Activated T-helper 17 cell treated with anti-CD3 and anti-CD28 coated beads, Interleukin-2, amount 50 U/mL, for 72 hours (primary cell): ENCODE data around the gene PBX3. TPM values are rescaled to one million over a fixed set of nuclear protein-coding genes. Genes with fewer than 3 reads are reported as not detected.

Experiments used
- ATAC-seq: fragments of 150-1000 bp; cut with Tn5 transposase; replicated peaks from 2 replicates; pipeline ENCODE4 v1.10.0; 2021; ENCODE audit warnings: mild to moderate bottlenecking, moderate library complexity
- H3K27ac Mint-ChIP-seq: one replicate; pipeline ENCODE4 v1.8.0; 2022; ENCODE audit warnings: mixed read lengths
- H3K27me3 Mint-ChIP-seq: one replicate; pipeline ENCODE4 v1.8.0; 2022; ENCODE audit warnings: mixed read lengths
- H3K36me3 Mint-ChIP-seq: one replicate; pipeline ENCODE4 v1.8.0; 2022; ENCODE audit warnings: low read depth, mild to moderate bottlenecking, mixed read lengths
- H3K4me1 Mint-ChIP-seq: one replicate; pipeline ENCODE4 v1.8.0; 2022; ENCODE audit warnings: mixed read lengths
- H3K4me3 Mint-ChIP-seq: one replicate; pipeline ENCODE4 v1.8.0; 2022; ENCODE audit warnings: mild to moderate bottlenecking, mixed read lengths
- H3K9me3 Mint-ChIP-seq: one replicate; pipeline ENCODE4 v1.8.0; 2022; ENCODE audit warnings: mixed read lengths
- total RNA-seq, 2 donors: library from RNA; stranded (reverse); gene quantifications; one replicate each; pipeline ENCODE4 v1.2.3, GENCODE V29; 2022

PBX3 gene
- total RNA-seq, 2 donors from 2014 or later: 8.5 to 15.8 TPM

- no peaks in the 10 kb centered on the region for H3K27me3 Mint-ChIP-seq
- H3K36me3 Mint-ChIP-seq: no peaks in the 10 kb centered on the region
- no peak overlapping the region for H3K27ac Mint-ChIP-seq
- no peaks in the 10 kb centered on the region for H3K9me3 Mint-ChIP-seq
- no peak for ATAC-seq
- H3K4me1 Mint-ChIP-seq: no peaks in the 10 kb centered on the region
- no peak overlapping the region for H3K4me3 Mint-ChIP-seq
Measured at GRCh38 chr9:125996791-125997190, 249.6 kb downstream of the PBX3 start.

GRCh38 chr9:125997196-125997823 is 250.1 kb downstream of the PBX3 start:
- H3K27ac Mint-ChIP-seq: no peak overlapping the region
- H3K27me3 Mint-ChIP-seq: no peaks in the 10 kb centered on the region
- H3K4me3 Mint-ChIP-seq: no peak overlapping the region
- H3K36me3 Mint-ChIP-seq: no peaks in the 10 kb centered on the region
- H3K9me3 Mint-ChIP-seq: no peaks in the 10 kb centered on the region
- ATAC-seq: no peak
- H3K4me1 Mint-ChIP-seq: no peaks in the 10 kb centered on the region

GRCh38 chr9:125998837-125999503 is 251.8 kb downstream of the PBX3 start:
- Mint-ChIP-seq H3K4me1 (no peaks in the 10 kb centered on the region), H3K36me3 (no peaks in the 10 kb centered on the region), H3K27me3 (no peaks in the 10 kb centered on the region), H3K9me3 (no peaks in the 10 kb centered on the region), H3K4me3 (no peak overlapping the region), H3K27ac (no peak overlapping the region)
- ATAC-seq: no peak

GRCh38 chr9:125999504-125999881 is 252.3 kb downstream of the PBX3 start:
- H3K27me3 Mint-ChIP-seq: no peaks in the 10 kb centered on the region
- H3K9me3 Mint-ChIP-seq: no peaks in the 10 kb centered on the region
- ATAC-seq: no peak

GRCh38 chr9:126000256-126000655 is 253.1 kb downstream of the PBX3 start:
- Mint-ChIP-seq H3K36me3 (no peaks in the 10 kb centered on the region), H3K27me3 (no peaks in the 10 kb centered on the region), H3K4me1 (no peaks in the 10 kb centered on the region), H3K27ac (no peak overlapping the region), H3K4me3 (no peak overlapping the region), H3K9me3 (no peaks in the 10 kb centered on the region)
- no peak for ATAC-seq

More at GRCh38 chr9:125999504-125999881, 252.3 kb downstream of the PBX3 start:
- Mint-ChIP-seq H3K4me1 (no peaks in the 10 kb centered on the region), H3K4me3 (no peak overlapping the region), H3K27ac (no peak overlapping the region), H3K36me3 (no peaks in the 10 kb centered on the region)

GRCh38 chr9:126000731-126001580 is 253.8 kb downstream of the PBX3 start:
- H3K9me3 Mint-ChIP-seq: no peaks in the 10 kb centered on the region
- no peak for ATAC-seq

GRCh38 chr9:126001581-126002225 is 254.5 kb downstream of the PBX3 start:
- ATAC-seq: no peak
- Mint-ChIP-seq H3K4me3 (no peak overlapping the region), H3K27ac (no peak overlapping the region), H3K27me3 (no peaks in the 10 kb centered on the region), H3K4me1 (no peaks in the 10 kb centered on the region), H3K36me3 (no peaks in the 10 kb centered on the region), H3K9me3 (no peaks in the 10 kb centered on the region)

More at GRCh38 chr9:126000731-126001580, 253.8 kb downstream of the PBX3 start:
- Mint-ChIP-seq H3K27ac (no peak overlapping the region), H3K4me3 (no peak overlapping the region), H3K36me3 (no peaks in the 10 kb centered on the region), H3K27me3 (no peaks in the 10 kb centered on the region), H3K4me1 (no peaks in the 10 kb centered on the region)

- no peak overlapping the region for H3K27ac Mint-ChIP-seq
- no peak overlapping the region for H3K4me3 Mint-ChIP-seq
- H3K9me3 Mint-ChIP-seq: peaks cover 6% of the 10 kb centered on the region
- ATAC-seq: no peak
- no peaks in the 10 kb centered on the region for H3K36me3 Mint-ChIP-seq
- no peaks in the 10 kb centered on the region for H3K4me1 Mint-ChIP-seq
- no peaks in the 10 kb centered on the region for H3K27me3 Mint-ChIP-seq
Measured at GRCh38 chr9:126002476-126003350, 255.5 kb downstream of the PBX3 start.

- Mint-ChIP-seq H3K27ac (no peak overlapping the region), H3K9me3 (peaks cover 15% of the 10 kb centered on the region), H3K4me3 (no peak overlapping the region), H3K4me1 (no peaks in the 10 kb centered on the region), H3K27me3 (peaks cover 6% of the 10 kb centered on the region), H3K36me3 (no peaks in the 10 kb centered on the region)
- ATAC-seq: no peak
Measured at GRCh38 chr9:126009047-126009446, 261.9 kb downstream of the PBX3 start.

GRCh38 chr9:126014726-126015125 is 267.6 kb downstream of the PBX3 start:
- peaks cover 3% of the 10 kb centered on the region for H3K27me3 Mint-ChIP-seq
- H3K9me3 Mint-ChIP-seq: no peaks in the 10 kb centered on the region
- no peaks in the 10 kb centered on the region for H3K36me3 Mint-ChIP-seq
- no peaks in the 10 kb centered on the region for H3K4me1 Mint-ChIP-seq
- ATAC-seq: no peak
- H3K4me3 Mint-ChIP-seq: no peak overlapping the region
- H3K27ac Mint-ChIP-seq: no peak overlapping the region

GRCh38 chr9:126015424-126015823 is 268.3 kb downstream of the PBX3 start:
- H3K27ac Mint-ChIP-seq: no peak overlapping the region
- peaks cover 3% of the 10 kb centered on the region for H3K27me3 Mint-ChIP-seq
- no peaks in the 10 kb centered on the region for H3K9me3 Mint-ChIP-seq
- H3K4me3 Mint-ChIP-seq: no peak overlapping the region
- H3K36me3 Mint-ChIP-seq: no peaks in the 10 kb centered on the region
- no peaks in the 10 kb centered on the region for H3K4me1 Mint-ChIP-seq
- no peak for ATAC-seq

- Mint-ChIP-seq H3K4me1 (peaks cover under 1% of the 10 kb centered on the region), H3K36me3 (no peaks in the 10 kb centered on the region), H3K4me3 (no peak overlapping the region), H3K9me3 (no peaks in the 10 kb centered on the region), H3K27me3 (peaks cover 9% of the 10 kb centered on the region), H3K27ac (no peak overlapping the region)
- no peak for ATAC-seq
Measured at GRCh38 chr9:126016579-126017290, 269.6 kb downstream of the PBX3 start.
